ENCODE measurements around the gene SRPK1.

The SRPK1 gene

DNA sequence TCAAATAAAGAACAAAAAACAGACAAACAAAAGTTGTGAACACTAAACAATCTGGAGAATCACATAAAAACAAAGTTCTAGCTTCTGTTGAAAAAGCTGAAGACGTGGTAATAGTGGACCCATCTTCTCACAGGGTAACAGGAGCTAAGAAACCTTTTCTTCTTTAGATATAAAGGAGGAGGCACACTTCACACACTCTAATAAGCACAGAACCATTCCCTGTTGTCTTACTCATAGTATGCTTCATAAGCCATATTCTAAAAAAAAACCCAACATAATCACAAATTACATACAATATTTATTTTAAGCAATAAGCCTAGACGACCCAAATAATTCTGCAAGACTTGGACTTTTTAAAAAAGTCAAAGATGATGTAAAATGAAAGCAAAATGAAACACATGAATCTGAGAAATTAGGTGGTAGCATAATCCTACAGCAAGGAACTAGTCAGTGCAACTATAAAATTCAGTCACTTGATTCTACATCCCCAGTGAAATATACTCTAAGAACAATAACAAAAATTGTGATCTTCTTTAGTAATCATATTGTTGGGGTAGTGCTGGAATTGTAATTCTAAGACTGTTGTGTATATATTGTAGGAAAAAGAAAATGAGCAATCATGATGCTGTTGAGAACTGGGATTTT is 15.6 kb downstream of the SRPK1 start:
- DNase-seq (ENCODE audit: low read depth, low spot score): no peak
- H3K27ac ChIP-seq: no peak overlapping the region

DNA sequence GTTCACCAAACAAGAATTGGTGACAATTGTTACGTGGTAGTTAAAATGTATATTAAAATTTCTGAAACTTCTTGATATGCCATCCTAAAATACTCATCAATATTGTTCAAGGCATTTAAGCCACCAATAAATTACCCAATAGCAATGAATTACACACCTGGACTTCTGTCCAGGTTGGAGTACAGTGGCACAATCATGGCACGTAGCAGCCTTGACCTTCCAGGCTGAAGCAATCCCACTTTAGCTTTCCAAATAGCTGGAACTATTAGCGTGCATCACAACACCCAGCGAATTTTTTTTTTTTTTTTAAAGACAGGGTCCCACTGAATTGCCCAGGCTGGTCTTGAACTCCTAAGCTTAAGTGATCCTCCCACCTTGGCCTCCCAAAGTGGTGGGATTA is 17.2 kb downstream of the SRPK1 start:
- DNase-seq (ENCODE audit: low read depth, low spot score): no peak
- H3K27ac ChIP-seq: no peak overlapping the region

DNA sequence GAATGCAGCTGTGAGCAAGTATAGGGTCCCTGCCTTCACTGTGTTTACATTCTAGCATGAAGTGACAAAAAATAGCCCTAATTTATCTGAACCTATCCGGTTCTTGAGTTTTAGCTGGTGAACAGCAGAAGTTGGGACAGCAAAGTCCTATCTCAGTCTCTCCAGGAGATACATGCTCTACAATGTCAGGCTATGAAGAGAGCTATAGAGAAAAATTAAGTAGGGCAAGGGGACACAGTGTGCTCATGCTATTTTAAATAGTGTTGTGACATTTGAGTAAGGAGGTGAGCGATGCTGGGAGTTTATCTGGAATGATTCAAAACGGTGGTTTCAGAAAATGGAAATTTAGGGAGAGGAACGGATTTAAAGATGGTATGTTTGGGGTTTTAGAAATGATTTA is 20.4 kb downstream of the SRPK1 start:
- no peak for DNase-seq (ENCODE audit: low read depth, low spot score)
- H3K27ac ChIP-seq: no peak overlapping the region

DNA sequence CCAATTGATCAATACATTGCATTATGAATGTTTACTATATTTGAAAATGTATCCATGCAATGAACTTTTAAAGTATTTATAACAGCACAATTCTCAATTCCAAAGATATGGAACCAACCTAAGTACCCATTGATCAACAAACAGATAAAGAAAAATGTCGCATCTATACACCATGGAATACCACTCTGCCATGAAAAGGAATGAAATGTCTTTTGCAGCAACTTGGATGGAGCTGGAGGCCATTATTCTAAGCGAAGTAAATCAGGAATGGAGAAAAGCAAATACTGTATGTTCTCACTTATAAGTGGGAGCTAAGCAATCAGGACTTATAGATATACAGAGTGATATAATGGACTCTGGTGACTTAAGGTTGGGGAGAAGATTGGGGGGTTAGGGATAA is 22.9 kb downstream of the SRPK1 start:
- no peak for DNase-seq (ENCODE audit: low read depth, low spot score)
- no peak overlapping the region for H3K27ac ChIP-seq

DNA sequence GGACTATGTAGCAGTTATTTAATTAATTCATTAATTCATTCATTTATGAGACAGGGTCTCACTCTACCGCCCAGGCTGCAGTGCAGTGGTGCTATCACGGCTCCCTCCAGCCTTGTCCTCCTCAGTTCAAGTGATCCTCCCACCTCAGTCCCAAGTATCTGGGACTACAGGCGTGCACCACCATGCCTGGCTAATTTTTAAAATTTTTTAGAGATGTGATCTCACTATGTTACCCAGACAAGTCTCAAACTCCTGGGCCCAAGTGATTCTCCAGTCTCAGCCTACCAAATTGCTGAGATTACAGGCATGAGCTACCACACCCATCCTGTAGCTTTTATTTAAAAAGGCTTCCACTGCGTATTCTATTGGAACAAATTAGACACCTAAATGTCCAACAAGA is 23.4 kb downstream of the SRPK1 start:
- H3K27ac ChIP-seq: no peak overlapping the region
- no peak for DNase-seq (ENCODE audit: low read depth, low spot score)

GRCh38 chr6:35897036-35897435 is 23.9 kb downstream of the SRPK1 start:
- no peak for DNase-seq (ENCODE audit: low read depth, low spot score)
- H3K27ac ChIP-seq: peak overlapping the region; percentile 54

DNA sequence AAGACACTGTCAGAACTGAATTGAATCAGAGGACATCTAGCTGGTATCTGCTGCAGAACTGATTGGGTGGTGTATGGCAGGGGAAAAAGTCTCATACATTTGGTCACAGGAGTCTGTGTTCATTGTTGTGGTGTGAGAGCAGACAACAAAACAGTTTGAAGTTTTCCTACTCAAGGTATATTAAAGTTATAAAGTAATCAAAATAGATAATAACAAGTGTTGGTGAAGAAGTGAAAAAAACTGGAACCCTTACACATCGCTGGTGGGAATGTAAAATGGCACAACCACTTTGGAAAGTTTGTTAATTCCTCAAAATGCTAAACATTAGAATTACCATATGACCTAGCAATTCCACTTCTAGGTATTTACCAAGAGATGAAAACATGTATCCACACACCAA is 24.7 kb downstream of the SRPK1 start:
- no peak for DNase-seq (ENCODE audit: low read depth, low spot score)
- peak overlapping the region; percentile 54 for H3K27ac ChIP-seq

- peak; percentile 77 for DNase-seq (ENCODE audit: low read depth, low spot score)
- peak overlapping the region; percentile 54 for H3K27ac ChIP-seq
Measured at GRCh38 chr6:35895560-35895959, 25.3 kb downstream of the SRPK1 start.

DNA sequence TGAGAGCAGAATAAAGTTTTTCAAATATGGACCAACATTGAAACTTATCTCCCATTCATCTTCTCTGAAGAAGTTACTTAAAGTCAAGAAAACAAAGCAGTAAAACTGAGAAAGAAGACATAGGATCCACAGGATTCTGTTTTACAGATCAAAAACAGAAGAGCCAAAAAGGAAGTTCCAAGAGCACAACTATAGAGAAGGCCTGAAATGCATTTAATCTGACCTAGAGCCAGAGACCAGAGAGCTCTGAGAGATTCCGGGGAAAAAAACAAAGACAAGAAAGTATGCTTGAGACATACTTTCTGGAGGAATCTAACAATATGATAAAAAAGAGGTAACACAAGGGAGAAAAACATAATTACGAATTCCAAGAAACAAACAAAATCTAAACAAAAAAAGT is 26.1 kb downstream of the SRPK1 start:
- H3K27ac ChIP-seq: peak overlapping the region; percentile 54
- no peak for DNase-seq (ENCODE audit: low read depth, low spot score)

DNA sequence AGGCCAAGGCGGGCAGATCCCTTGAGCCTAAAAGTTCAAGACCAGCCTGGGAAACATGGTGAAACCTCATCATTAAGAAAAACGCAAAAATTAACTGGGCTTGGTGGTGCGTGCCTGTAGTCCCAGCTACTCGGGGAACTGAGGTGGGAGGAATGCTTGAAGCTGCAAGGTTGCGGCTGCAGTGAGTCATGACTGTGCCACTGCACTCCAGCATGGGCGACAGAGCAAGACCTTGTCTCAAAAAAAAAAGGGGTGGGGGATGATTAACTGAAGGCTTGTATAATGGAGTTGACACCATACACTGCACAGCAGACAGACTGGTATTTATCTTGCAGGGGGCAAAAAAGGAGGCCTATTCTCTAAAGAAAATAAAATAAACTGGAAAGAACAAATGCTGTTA is 27.7 kb downstream of the SRPK1 start:
- H3K27ac ChIP-seq: no peak overlapping the region
- no peak for DNase-seq (ENCODE audit: low read depth, low spot score)

GRCh38 chr6:35892482-35892881 is 28.4 kb downstream of the SRPK1 start:
- DNase-seq (ENCODE audit: low read depth, low spot score): no peak
- H3K27ac ChIP-seq: no peak overlapping the region

GRCh38 chr6:35879151-35879550 is 41.7 kb downstream of the SRPK1 start:
- no peak for DNase-seq (ENCODE audit: low read depth, low spot score)
- H3K27ac ChIP-seq: no peak overlapping the region

GRCh38 chr6:35876902-35877301 is 44.0 kb downstream of the SRPK1 start:
- no peak overlapping the region for H3K27ac ChIP-seq
- no peak for DNase-seq (ENCODE audit: low read depth, low spot score)

GRCh38 chr6:35874730-35875129 is 46.2 kb downstream of the SRPK1 start:
- DNase-seq (ENCODE audit: low read depth, low spot score): no peak
- no peak overlapping the region for H3K27ac ChIP-seq

GRCh38 chr6:35859367-35859766 is 61.5 kb downstream of the SRPK1 start:
- no peak for DNase-seq (ENCODE audit: low read depth, low spot score)
- no peak overlapping the region for H3K27ac ChIP-seq

- no peak overlapping the region for H3K27ac ChIP-seq
- no peak for DNase-seq (ENCODE audit: low read depth, low spot score)
Measured at GRCh38 chr6:35857853-35858252, 63.0 kb downstream of the SRPK1 start.

DNA sequence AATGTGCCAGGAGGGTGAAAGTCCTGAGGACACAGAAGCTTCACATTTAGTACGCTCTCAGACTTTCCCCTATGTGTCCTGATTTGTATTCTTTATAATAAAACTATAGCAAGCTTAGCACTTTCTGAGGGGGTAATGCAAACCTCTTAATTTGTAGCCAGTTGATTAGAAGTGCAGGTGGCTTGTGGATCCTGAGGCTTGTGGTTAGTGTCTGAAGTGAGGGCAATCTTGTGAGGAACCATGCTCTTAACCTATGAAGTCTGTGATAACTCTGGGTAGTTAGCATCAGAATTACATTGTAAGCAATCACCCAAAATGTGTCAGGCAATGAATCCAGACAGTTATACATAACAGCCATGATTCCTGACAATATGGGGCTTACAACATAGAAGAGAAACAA is 64.6 kb downstream of the SRPK1 start:
- no peak for DNase-seq (ENCODE audit: low read depth, low spot score)
- H3K27ac ChIP-seq: no peak overlapping the region

GRCh38 chr6:35852994-35853393 is 67.9 kb downstream of the SRPK1 start:
- no peak overlapping the region for H3K27ac ChIP-seq
- DNase-seq (ENCODE audit: low read depth, low spot score): no peak

GRCh38 chr6:35850208-35850607 is 70.7 kb downstream of the SRPK1 start:
- no peak overlapping the region for H3K27ac ChIP-seq
- no peak for DNase-seq (ENCODE audit: low read depth, low spot score)

DNA sequence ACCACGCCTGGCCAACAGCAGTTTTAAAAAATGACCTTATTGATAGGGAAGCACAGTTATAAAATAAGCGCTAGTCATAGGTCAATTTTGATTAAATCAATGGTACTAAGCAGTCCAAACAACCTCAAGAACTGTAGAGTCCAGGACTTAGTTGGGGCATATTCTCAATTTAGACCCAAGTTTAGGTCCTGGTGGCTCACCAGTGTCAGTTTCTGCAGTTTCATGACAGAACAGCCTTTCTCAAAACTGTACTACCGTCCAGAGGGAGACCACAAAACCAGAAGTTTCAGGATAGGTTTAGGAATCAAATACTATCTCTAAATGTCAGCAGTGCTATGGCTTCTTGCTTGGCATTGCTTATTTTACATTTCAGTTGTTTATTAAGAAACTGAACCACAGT is 76.6 kb downstream of the SRPK1 start:
- no peak overlapping the region for H3K27ac ChIP-seq
- no peak for DNase-seq (ENCODE audit: low read depth, low spot score)

GRCh38 chr6:35842381-35842780 is 78.5 kb downstream of the SRPK1 start:
- no peak for DNase-seq (ENCODE audit: low read depth, low spot score)
- H3K27ac ChIP-seq: no peak overlapping the region

DNA sequence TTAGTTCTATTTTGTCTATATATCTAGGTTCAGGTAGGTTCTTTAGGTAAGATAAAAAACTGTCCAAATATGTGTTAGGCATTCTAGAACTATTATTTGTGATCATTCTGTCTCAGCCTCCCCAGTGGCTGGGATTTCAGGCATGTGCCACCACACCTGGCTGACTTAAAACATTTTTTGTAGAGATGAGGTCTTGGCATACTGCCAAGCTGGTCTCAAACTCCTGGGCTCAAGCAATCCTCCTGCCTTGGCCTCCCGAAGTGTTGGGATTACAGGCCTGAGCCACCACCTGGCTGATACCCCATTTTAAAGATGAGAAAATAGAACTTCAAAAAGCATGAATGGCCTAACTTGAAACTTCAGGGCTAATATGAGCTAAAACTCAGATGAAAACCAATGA is 81.9 kb downstream of the SRPK1 start:
- no peak overlapping the region for H3K27ac ChIP-seq

GRCh38 chr6:35833536-35833935 is 87.4 kb downstream of the SRPK1 start:
- no peak overlapping the region for H3K27ac ChIP-seq
- no peak for DNase-seq (ENCODE audit: low read depth, low spot score)

More for the DNA sequence above, 81.9 kb downstream of the SRPK1 start:
- DNase-seq (ENCODE audit: low read depth, low spot score): no peak

Data from epithelial cell of prostate (primary cell).